ENCODE results near the gene AMIGO3.

The AMIGO3 gene

GRCh38 chr3:49724586-49724985 lies 5.1 kb upstream of the AMIGO3 start:
- DNase-seq, result no peak

- DNase-seq, result peak; percentile 84
Measured at GRCh38 chr3:49723628-49724551, 4.4 kb upstream of the AMIGO3 start, which contains the start of gene GMPPB. Gene GMPPB, minus strand, starts transcription at chr3:49723951. Its CDS starts 225 bp downstream, at chr3:49723726.

- DNase-seq, result peak; percentile 33
Measured at GRCh38 chr3:49723296-49723627, 3.8 kb upstream of the AMIGO3 start.

- no peak for DNase-seq
Measured at GRCh38 chr3:49722896-49723295, 3.4 kb upstream of the AMIGO3 start.

GRCh38 chr3:49721896-49722781 lies 2.7 kb upstream of the AMIGO3 start:
- no peak for DNase-seq

GRCh38 chr3:49721596-49721895 lies 2.1 kb upstream of the AMIGO3 start:
- no peak for DNase-seq

GRCh38 chr3:49720855-49721595 lies 1.5 kb upstream of the AMIGO3 start:
- no peak for DNase-seq

- no peak for DNase-seq
Measured at GRCh38 chr3:49718858-49719213, 648 bp downstream of the AMIGO3 start.

- no peak for DNase-seq
Measured at GRCh38 chr3:49717959-49718857, 1.3 kb downstream of the AMIGO3 start.

- no peak for DNase-seq
Measured at GRCh38 chr3:49717211-49717958, 2.1 kb downstream of the AMIGO3 start.

GRCh38 chr3:49716691-49717210 lies 2.7 kb downstream of the AMIGO3 start:
- no peak for DNase-seq

- no peak for DNase-seq
Measured at GRCh38 chr3:49716169-49716568, 3.3 kb downstream of the AMIGO3 start.

GRCh38 chr3:49715611-49716121 lies 3.8 kb downstream of the AMIGO3 start:
- DNase-seq, result no peak

GRCh38 chr3:49714728-49715550 lies 4.5 kb downstream of the AMIGO3 start:
- DNase-seq, result no peak

- DNase-seq, result no peak
Measured at GRCh38 chr3:49713336-49714105, 6.0 kb downstream of the AMIGO3 start.

- no peak for DNase-seq
Measured at GRCh38 chr3:49712631-49713317, 6.7 kb downstream of the AMIGO3 start.

GRCh38 chr3:49712166-49712565 lies 7.3 kb downstream of the AMIGO3 start:
- no peak for DNase-seq

GRCh38 chr3:49711489-49711888 lies 8.0 kb downstream of the AMIGO3 start:
- no peak for DNase-seq

- no peak for DNase-seq
Measured at GRCh38 chr3:49709852-49710251, 9.6 kb downstream of the AMIGO3 start.
